Measurements from ENCODE around the gene RAB26.

Gene RAB26

DNA sequence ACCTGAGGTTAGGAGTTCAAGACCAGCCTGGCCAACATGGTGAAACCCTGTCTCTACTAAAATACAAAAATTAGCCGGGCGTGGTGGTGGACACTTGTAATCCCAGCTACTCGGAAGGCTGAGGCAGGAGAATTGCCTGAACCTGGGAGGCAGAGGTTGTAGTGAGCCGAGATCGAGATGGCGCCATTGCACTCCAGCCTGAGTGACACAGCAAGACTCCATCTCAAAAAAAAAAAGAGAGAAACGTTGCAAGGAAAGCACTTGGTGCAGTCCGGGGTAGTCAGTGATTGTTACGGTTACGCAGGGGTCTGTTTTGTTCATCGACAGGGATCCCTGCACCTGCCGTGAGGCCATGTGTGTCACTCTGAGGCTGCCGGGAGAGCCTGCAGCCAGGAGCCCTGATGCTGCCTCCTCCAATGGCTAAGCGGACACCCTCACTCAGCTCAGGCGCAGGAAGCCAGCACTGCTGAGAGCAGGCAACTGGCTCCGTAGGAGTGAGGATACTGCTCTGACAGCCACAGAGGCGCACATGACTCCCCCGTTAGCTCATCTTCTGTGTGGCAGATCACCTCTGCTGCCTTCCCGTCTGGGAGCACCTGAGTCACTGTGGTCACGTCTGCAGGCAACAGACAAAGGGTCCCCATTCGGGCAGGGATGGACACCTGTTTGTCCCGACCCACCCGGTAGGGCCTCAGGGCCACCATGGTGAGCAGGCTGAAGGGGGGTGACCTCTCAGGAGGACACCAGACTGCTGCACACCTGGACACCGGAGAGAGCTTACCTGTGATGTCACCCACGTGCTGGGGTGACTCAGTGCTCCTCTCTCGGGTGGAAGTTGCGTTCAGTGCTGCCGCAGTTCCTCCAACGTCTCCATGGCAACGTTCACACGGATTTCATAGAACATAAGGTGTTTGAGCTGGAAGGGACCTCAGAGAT, 5.2 kb upstream of the RAB26 start:
- no peak for DNase-seq (ENCODE audit: low spot score)

DNA sequence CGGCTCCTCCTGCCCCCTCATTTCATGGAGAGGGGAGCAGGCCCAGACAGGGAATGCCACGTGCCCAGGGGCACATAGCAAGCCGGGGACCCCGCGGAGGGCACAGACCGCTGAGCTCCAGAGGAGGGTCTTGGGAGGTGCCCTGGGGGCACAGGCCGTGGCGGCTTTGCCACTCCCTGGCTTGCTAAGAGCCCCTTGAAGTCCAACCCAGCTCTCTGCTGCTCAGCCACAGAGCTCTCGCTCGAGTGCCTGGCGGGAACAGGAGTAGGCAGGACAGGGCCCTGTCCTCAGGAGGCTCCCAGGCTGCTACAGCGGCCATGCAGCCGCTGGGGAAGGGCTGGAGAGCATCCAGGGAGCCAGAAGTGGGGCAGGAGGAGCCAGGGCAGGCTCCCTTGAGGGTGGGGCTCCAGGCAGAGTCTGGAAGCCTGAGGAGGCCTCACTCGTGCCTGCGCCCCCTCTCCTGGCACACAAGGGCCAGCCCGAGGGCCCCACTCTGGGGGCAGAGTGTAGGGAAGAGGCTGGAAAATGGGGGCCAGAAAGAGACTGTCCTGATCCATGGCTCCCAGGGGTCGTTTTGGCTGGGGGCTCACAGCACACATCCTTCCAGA, 4.4 kb upstream of the RAB26 start:
- DNase-seq (ENCODE audit: low spot score), result no peak

DNA sequence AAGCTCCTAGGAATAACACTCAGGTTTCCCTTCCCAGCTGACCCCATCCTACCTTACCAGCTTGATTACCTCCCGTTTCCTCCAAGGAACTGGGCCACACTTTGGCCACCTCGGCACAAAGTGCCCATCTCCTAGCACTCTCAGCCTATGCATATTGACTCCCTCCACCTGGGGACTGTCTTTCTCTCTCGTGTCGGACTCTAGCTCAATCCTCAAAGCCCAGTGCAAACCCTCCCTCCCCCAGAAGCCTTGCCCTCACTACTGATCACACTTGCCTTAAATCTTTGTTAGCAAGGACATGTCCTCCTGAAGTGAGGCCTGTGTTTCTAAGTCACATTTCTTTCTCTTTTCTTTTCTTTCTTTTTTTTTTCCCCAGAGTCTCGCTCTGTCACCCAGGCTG, 2.6 kb upstream of the RAB26 start:
- no peak for DNase-seq (ENCODE audit: low spot score)

DNA sequence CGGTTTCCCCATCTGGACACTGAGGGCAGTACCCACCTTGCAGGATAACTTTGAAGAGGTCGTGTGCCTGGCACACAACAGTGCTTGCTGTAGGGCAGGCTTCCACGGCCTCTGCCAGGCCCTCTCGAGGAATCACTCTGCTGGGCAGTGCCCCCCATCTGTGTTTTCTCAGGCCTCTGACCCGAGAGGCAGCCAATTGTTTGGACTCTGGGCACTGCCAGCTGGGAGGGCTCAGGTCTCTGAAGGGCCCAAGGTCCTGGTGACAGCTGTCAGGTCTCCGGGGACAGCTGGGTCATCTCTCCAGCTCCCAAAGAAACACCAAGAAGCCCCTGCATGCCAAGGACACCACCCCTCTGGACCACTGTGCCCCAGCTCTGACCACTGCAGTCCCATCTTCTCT, 1.0 kb upstream of the RAB26 start:
- DNase-seq (ENCODE audit: low spot score), result no peak

DNA sequence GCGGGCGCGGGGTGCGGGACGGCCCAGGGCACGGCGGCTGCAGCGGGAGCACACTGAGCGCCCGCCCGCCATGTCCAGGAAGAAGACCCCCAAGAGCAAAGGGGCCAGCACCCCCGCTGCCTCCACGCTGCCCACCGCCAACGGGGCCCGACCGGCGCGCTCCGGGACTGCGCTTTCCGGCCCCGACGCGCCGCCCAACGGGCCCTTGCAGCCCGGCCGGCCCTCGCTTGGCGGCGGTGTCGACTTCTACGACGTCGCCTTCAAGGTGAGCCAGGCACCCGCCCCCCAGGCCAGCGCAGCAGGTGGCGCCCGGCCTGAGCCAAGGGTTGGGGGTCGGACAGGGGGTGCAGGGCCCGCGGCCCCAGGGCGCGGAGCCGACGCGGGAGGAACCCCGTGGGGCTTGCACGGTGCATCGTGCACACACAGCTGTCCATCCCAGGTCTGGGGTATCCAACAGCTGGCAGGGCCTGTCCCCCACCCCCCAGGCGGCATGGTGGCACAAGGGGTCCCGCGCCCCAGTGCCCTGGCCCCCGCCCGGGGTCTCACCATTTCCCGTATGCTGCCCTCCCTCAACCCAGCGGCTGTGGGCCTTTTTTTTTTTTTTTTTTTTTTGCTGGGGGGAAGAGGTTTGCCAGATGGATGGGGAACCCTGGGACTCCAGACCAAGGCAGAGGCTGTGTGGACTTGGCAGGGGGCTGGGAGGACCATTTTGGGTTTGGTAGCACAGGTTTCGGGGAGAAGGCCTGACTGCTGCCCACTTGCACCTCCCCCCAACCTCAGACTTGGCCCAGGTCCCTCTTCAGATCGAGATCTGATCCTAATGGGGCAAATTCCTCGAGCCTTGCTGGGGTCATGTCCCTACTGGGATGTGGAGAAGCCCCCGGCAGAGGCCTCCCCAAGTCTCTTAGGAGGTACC, 547 bp downstream of the RAB26 start:
- peak; percentile 48 for DNase-seq (ENCODE audit: low spot score)

DNA sequence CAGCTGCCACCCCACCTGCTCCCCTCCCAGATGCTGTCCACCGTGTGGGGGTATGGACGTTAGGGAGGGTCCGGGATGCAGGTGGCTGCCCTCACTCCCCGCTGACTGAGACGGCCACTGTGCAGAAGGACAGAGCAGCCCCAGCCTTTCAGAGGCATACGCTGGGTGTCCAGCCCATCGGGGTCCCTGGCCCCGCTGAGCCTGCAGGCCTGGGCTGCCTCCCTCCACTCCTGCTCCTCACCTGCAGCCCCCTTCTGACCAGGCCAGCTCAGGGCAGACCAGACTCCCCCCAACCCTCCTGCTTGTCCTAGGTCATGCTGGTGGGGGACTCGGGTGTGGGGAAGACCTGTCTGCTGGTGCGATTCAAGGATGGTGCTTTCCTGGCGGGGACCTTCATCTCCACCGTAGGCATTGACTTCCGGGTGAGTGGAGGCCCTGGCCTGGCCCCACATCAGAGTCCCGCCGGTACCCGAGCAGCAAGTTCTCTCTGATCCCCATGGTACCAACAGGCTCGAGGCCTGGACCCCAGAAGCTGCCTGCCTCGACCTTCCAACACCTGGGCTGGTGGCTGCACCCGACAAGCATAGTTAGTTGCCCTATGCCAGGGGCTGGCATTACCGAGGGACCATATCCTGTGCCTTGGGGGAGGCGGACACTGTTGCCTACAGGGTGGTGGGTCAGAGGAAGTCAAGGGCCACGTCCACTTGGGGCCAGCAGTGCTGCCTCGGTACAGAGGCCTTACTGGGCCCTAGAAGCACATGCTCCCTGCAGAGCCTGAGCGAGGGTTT, 1.4 kb downstream of the RAB26 start:
- peak; percentile 61 for DNase-seq (ENCODE audit: low spot score)

DNA sequence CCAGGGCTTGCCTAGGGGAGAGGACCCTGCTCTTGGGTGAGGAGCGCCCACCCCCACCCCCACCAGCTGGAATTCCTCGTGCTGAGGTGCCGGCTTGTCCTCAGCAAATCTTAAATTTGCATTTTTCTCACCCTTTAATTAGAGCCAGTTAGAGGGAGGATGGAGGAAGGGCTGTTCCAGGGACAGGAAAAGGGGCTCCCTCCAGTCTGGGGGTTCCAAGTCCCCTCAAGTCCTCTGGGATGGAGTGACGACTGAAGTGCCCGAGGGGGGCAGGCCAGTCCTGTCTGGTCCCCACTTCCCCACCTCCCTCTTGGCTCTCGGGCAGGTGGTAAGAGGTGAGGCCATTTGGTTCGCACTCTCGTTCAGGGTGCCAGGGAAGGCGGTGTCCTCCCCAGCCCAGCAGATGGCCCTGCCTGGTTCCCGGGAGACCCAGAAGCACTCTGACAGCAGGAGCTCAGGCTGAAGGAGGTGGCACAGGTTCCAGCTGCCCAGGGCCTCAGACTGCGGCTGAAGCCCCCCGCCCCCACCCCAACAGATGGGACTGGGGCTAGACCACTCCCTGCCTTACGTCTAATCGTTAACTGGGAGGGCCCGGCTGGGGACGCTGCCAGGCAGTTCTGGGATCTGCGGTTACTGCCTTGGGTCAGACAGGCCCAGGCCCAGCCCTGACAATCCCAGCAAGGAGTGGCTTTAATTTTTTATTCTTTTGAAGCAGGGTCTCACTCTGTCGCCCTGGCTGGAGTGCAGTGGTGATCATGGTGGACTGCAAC, 2.2 kb downstream of the RAB26 start:
- peak; percentile 47 for DNase-seq (ENCODE audit: low spot score)

DNA sequence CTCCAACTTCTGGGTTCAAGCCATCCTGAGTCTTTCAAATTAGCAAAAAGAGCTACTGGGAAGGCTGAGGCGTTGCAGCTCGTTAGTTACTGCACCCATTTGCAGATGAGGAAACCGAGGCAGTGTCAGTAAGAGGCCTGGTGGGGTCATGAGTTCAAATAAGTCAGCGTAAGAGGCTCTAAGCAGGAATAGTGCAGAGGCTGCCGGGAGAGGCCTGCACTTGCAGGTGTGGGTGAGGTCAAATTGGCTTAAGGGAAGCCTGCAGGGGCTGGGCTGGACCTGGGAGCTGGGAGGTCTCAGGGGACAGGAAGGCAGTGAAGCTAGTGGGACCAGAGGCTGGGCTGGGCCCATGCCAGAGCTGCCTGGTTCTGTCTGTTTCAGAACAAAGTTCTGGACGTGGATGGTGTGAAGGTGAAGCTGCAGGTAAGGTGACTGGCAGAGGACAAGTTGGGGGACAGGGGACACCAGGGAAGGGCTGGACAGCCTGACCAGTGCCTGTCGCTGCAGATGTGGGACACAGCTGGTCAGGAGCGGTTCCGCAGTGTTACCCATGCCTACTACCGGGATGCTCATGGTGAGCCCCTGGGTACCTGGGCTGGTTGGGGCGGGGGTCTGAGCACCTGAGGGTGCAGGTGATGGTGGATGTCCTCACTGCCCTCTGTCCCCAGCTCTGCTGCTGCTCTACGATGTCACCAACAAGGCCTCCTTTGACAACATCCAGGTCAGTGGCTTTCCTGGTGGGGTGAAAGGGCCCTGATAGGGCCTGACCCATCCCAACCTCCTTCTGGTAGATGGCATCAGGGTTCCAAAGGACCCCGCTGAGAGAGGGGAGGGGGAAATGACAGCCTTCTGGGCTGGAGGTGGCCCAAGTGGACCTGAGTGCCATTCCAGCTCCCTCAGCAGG, 3.0 kb downstream of the RAB26 start:
- DNase-seq (ENCODE audit: low spot score), result peak; percentile 41

DNA sequence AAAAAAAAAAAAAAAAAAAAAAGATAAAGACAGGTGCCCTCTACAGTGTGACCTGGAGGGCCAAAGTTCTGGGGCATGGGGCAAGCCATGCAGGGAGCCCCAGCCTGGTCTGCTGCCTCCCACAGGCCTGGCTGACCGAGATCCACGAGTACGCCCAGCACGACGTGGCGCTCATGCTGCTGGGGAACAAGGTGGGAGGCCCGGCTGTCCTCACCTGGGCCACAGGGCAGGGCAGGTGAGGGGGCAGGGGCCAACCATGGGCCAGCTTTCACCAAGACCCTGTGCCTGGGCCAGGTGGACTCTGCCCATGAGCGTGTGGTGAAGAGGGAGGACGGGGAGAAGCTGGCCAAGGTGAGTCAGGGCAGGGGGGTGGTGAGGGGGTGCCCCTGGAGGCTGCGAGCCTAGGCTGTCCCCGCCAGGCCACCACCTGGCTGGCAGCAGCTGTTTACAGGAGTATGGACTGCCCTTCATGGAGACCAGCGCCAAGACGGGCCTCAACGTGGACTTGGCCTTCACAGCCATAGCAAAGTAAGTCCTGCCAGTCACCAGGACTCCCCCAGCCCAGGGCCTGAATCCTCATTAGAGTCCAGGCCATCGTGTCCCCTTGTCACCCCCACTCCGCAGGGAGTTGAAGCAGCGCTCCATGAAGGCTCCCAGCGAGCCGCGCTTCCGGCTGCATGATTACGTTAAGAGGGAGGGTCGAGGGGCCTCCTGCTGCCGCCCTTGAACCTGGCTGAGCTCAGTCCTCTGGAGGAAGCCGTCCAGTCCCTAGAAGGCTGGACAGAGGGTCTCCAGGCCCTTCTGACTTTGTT, 4.5 kb downstream of the RAB26 start:
- peak; percentile 67 for DNase-seq (ENCODE audit: low spot score)

DNA sequence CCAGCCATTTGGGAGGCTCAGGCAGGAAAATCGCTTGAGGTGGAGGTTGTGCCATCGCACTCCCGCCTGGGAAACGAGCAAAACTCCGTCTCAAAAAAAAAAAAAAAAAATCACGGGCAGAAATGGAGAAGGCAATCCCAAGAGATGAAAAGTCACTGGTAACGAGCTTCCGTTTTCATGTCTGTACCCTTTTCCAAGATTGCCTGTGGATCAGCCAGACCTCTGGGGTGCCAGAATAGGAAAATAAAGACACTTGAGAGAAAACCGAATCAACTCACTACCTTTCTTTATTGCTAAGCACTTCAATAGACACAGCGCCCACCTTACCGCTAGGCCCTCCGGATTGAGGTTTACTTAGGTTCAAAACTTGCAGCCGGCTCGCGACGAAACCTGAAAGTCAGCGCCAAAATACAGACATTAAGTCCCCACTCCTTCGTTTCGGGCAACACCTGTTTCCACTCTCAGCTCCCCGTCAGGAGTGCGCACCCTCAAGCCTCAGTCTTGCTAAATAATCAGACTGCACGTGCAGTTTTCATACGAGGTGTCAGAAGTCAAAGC, 6.2 kb downstream of the RAB26 start:
- DNase-seq (ENCODE audit: low spot score), result no peak

DNA sequence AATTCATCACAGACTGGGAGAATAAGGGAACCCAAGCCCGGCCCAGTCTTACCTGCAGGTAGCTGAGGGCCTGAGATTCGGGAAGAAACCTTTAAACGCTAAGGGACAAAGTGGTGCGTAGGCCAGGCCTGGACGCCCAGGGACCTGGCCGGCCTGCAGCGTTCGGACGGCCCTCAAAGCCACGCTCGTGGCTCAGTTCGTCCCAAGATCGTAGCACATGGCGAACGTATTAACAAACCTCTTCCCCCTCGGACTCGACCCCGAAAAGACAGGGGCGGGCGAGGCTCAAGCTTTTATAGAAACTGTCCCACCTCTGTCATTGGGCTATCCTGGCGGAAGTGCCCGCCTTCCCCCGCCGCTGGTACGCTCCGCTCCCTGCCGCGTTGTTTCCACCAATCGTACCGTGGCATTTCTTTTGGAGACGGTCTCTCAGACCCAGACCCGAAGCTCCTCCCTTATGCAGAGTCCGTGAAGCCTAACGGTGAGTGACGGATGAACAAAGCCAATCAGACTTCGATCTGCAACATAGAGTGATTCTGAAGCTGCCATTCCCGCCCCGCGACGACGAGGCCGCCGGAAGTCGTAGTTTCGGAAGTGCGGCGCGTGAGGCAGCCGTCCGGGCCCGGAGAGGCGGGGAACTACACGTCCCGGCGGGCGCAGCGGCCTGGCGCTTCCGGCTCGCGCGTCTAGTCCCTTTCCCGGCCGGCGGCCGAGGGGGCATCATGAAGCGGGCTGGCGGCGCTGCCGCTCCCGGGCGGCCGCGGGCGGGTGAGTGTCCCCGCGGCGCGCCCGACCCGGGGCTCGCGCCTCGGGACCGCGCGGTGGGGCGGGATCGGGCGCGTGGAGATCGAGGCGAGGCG, 6.9 kb downstream of the RAB26 start, which contains the start of gene TRAF7:
Gene TRAF7, plus strand, starts transcription at position 692 of the 860 bp plus-strand sequence. CDS start 8,139 bp downstream, outside the sequence.
- peak; percentile 100 for DNase-seq (ENCODE audit: low spot score)

DNA sequence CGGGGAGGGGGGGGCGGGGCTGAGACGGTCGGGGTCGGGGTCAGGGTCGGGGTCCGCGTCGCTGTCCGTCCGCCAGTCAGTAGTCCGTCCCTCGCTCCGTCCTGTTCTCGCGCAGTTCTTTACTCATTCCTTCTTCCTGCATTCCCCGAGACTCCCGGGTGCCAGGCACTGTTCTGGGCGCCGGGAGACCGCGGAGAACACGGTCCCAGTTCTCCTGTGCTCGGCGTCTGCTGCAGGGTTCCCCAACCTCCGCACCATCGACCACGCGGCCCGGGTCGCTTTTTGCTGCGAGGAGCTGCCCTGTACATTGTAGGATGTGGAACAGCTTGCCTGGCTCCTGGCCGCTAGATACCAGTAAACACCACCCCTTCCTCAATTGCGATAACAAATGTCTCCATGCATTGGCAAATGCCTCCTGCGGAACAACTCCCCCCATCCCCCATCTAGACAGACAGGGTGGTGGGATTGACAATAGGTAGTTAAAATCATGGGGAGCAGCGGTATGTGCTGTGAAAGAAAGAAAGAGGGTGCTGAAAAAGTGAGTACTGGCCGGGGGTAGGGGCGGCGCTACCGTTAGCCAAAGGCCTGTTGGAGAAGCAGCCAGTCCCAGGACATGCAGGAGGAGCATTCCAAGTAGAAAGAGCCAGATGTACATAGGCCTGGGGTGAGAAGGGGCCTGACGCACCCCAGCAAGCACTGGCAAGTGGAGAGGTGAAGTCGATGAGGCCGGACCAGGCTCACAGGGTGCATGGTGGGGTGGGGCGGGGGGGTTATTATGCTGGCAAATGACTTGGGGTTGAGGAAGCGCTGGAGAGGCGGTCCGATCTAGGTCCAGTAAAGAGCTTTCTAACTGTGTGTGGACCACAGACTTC, 7.8 kb downstream of the RAB26 start:
- DNase-seq (ENCODE audit: low spot score), result peak; percentile 84

DNA sequence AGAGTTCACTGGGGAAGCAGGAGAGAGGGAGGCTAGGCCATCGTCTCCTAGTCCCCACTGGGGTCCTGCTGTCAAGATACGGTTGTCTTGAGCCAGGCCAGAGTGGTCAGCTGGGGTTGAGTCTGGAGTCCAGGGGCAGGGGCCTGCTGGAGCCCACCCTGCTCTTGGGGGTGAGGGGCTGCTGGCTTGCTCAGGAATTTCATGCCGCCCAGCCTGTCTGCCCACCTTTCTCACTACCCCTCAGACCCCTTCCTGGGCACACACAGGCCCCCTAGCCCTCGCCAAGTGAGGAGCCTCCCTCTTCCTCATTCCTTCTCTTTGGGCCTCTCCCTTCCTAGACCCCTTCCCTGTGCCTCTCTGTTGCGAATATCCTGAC, 8.4 kb downstream of the RAB26 start:
- no peak for DNase-seq (ENCODE audit: low spot score)

DNA sequence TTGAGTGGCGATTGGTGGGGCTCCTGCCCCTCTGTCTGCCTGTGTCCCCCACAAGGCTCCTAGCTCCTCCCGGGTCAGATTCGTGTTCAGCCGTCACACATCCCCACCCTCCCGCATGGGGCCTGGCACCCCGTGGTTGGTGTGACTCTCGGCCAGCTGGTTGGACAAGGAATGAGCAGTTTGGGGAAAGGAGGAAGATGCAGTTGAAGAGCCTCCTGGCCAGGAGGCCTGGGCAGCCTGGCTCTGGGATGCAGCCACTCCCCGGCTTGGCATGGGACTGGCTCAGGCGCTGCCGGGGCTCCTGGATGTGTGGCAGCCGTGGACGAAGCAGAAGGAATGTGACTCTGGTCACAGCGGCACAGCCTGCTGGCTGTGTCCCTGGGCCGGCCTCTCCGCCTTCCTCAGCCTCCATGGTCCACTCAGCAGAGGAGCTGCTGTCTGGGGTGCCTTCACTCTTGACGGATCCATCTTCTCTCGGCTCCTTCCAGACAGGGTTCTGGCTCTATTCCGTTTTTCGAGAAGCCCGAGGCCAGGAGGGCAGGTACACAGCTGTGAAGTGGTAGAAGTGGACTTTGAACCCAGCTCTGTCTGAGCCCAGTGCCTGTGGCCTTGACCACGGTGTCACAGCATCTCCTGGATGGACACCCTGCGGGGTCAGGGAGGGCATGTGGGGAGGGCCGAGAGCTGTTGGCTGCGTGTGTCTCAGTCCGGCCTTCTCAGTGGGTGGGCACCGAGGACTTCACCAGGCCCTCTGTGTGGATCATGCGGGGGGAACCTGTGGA, 9.2 kb downstream of the RAB26 start:
- no peak for DNase-seq (ENCODE audit: low spot score)

DNA sequence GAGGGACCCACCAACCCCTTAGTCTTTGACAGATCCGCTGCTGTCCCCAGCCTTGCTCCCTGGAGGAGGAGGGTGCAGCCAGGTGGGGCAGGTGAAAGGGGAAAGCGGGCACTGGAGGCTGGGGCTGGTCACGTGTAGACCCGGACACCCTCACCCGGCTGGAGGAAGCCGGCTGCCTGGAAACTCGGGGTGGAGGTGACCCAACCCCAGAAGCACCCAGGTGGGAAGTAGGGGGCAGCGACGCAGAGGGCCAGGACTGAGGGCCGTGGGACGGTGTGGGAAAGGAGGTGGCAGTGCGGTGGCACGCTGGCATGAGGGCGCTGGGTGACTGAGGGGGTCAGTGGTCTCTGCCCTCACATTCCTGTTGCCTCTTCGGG, 9.8 kb downstream of the RAB26 start:
- DNase-seq (ENCODE audit: low spot score), result no peak

Data from RKO (cell line).